Measurements from ENCODE around the gene FGF22.
A peak's percentile ranks its signal among the peaks of the same experiment; 100 is the strongest.

Gene FGF22

DNA sequence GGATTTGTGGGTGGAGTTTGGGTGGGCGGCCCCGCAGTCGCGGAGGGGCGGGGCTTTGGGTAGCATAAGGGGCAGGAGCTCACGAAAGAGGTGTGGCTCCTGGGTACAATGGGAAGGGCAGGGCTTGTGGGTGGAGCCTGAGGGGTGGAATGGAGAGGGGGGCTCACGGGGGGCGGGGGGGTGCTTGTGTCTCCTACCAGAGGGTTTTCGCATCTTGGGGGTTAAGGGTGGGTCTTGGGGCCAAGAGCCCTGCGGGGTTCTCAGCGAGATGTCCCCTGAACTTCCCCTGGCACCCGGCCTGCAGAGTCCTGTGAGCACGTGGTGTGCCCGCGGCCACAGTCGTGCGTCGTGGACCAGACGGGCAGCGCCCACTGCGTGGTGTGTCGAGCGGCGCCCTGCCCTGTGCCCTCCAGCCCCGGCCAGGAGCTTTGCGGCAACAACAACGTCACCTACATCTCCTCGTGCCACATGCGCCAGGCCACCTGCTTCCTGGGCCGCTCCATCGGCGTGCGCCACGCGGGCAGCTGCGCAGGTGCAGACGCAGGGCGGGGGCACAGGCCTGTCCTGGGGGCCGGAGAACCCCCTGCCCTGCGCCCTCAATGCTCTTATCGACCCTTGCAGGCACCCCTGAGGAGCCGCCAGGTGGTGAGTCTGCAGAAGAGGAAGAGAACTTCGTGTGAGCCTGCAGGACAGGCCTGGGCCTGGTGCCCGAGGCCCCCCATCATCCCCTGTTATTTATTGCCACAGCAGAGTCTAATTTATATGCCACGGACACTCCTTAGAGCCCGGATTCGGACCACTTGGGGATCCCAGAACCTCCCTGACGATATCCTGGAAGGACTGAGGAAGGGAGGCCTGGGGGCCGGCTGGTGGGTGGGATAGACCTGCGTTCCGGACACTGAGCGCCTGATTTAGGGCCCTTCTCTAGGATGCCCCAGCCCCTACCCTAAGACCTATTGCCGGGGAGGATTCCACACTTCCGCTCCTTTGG lies 41.6 kb downstream of the FGF22 start:
- Mint-ChIP-seq H3K4me3 (peak overlapping the region; percentile 86), H3K27me3 (ENCODE audit: low read depth, poor library complexity) (peaks cover 12% of the 10 kb centered on the region), H3K4me1 (peaks cover 11% of the 10 kb centered on the region), H3K27ac (no peak overlapping the region), H3K9me3 (no peaks in the 10 kb centered on the region), H3K36me3 (ENCODE audit: low read depth) (no peaks in the 10 kb centered on the region)
- peak; percentile 94 for DNase-seq
- TF ChIP-seq, protein P1, sequence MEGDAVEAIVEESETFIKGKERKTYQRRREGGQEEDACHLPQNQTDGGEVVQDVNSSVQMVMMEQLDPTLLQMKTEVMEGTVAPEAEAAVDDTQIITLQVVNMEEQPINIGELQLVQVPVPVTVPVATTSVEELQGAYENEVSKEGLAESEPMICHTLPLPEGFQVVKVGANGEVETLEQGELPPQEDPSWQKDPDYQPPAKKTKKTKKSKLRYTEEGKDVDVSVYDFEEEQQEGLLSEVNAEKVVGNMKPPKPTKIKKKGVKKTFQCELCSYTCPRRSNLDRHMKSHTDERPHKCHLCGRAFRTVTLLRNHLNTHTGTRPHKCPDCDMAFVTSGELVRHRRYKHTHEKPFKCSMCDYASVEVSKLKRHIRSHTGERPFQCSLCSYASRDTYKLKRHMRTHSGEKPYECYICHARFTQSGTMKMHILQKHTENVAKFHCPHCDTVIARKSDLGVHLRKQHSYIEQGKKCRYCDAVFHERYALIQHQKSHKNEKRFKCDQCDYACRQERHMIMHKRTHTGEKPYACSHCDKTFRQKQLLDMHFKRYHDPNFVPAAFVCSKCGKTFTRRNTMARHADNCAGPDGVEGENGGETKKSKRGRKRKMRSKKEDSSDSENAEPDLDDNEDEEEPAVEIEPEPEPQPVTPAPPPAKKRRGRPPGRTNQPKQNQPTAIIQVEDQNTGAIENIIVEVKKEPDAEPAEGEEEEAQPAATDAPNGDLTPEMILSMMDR (IDR thresholded peaks at IDR 0.05), result no peak

DNA sequence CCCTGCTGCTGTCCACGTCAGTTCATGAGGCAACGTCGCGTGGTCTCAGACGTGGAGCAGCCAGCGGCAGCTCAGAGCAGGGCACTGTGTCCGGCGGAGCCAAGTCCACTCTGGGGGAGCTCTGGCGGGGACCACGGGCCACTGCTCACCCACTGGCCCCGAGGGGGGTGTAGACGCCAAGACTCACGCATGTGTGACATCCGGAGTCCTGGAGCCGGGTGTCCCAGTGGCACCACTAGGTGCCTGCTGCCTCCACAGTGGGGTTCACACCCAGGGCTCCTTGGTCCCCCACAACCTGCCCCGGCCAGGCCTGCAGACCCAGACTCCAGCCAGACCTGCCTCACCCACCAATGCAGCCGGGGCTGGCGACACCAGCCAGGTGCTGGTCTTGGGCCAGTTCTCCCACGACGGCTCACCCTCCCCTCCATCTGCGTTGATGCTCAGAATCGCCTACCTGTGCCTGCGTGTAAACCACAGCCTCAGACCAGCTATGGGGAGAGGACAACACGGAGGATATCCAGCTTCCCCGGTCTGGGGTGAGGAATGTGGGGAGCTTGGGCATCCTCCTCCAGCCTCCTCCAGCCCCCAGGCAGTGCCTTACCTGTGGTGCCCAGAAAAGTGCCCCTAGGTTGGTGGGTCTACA lies 43.1 kb downstream of the FGF22 start:
- Mint-ChIP-seq H3K36me3 (ENCODE audit: low read depth) (no peaks in the 10 kb centered on the region), H3K27ac (peak overlapping the region; percentile 39), H3K4me1 (peaks cover 14% of the 10 kb centered on the region), H3K27me3 (ENCODE audit: low read depth, poor library complexity) (peaks cover 8% of the 10 kb centered on the region), H3K4me3 (no peak overlapping the region), H3K9me3 (no peaks in the 10 kb centered on the region)
- DNase-seq, result no peak
- TF ChIP-seq, protein P1 (IDR thresholded peaks at IDR 0.05), result no peak

DNA sequence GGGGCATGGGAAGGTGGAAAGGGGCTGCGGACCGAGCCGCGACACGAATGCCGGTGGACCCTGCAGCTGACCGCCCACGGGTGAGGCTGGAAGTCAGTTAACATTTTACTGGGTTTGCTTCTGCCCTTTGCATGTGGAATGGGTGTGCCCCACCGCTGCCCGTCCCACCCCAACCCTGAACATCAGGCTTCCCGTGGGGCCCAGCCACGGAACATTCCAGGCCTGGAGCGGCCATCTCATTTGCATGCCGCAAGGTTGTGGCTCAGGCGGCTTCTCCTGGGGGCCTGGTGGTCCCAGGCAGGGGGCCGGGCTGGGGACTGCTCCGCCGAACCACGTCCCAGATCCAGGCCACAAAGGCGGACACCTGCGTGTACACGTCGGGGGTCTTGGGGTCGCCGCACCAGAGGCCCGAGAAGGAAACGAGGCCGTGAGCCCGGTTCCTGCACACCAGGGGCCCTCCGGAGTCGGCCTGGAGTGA lies 45.8 kb downstream of the FGF22 start:
- Mint-ChIP-seq H3K4me3 (no peak overlapping the region), H3K36me3 (ENCODE audit: low read depth) (no peaks in the 10 kb centered on the region), H3K27ac (no peak overlapping the region), H3K4me1 (peaks cover 14% of the 10 kb centered on the region), H3K27me3 (ENCODE audit: low read depth, poor library complexity) (peaks cover 8% of the 10 kb centered on the region), H3K9me3 (no peaks in the 10 kb centered on the region)
- no peak for DNase-seq
- TF ChIP-seq, protein P1 (IDR thresholded peaks at IDR 0.05), result no peak

DNA sequence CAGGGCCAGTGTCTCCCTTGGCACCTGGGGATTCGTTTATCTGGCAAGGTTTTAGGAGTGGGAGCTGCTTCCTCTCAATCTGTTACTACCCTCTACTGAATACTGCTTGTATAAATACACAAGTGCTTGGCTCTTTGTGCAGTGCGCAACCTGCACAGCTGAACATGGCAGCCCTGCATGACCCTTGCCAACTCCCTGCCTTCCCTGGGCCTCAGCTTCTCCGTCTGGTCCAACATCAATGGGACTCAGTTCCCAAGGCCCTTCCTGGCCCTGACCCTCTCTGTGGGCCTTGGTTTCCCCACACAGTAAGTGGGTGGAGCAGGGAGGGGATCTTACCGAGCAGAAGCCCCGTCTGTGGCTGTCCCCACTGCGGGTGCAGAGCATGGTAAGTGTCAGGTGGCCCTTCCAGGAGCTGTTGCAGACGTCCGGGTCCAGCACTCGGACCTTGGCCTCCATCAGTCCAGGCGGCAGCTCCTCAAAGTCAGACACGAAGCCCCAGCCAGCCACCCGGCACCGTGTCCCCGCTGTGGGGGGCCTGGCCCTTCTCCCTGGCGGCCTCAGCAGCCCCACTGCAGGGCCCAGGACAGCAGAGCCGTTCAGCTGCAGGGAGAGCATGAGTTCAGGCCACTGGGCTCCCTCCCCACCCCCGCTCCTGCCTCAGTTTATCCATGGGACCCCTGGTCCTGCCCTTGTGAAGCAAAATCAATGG lies 47.1 kb downstream of the FGF22 start:
- H3K4me3 Mint-ChIP-seq, result no peak overlapping the region
- H3K4me1 Mint-ChIP-seq, result peaks cover 17% of the 10 kb centered on the region
- H3K27me3 Mint-ChIP-seq (ENCODE audit: low read depth, poor library complexity), result peaks cover 8% of the 10 kb centered on the region
- H3K9me3 Mint-ChIP-seq, result no peaks in the 10 kb centered on the region
- no peak for DNase-seq
- TF ChIP-seq, protein P1 (IDR thresholded peaks at IDR 0.05), result no peak
- no peak overlapping the region for H3K27ac Mint-ChIP-seq
- H3K36me3 Mint-ChIP-seq (ENCODE audit: low read depth), result no peaks in the 10 kb centered on the region

DNA sequence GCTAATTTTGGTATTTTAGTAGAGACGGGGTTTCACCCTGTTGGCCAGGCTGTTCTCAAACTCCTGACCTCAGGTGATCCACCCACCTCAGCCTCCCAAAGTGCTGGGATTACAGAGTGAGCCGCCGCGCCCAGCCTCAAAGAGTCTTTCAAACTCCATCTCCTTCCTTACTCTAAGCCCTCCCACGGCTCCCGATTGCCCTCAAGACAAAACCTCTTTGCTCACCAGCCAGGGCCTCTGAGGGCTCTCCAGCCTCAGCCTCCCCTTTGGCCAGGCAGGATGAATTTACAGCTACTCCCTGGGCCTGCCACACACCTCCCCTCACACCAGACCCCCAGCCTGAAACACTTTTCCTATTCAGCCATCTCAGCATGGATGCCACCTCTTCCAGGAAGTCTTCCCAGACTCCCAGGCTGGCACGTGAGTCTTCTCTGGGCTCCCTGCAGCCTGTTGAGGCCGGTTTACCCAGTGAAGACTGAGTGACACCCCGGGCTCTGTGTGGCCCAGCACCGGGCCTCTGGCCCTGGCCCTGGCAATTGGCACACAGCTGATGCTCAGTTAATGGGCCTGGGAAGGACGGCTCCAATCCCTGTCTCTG lies 48.0 kb downstream of the FGF22 start:
- Mint-ChIP-seq H3K36me3 (ENCODE audit: low read depth) (no peaks in the 10 kb centered on the region), H3K27me3 (ENCODE audit: low read depth, poor library complexity) (peaks cover 8% of the 10 kb centered on the region), H3K27ac (no peak overlapping the region), H3K4me1 (peaks cover 14% of the 10 kb centered on the region), H3K4me3 (no peak overlapping the region), H3K9me3 (no peaks in the 10 kb centered on the region)
- TF ChIP-seq, protein P1 (IDR thresholded peaks at IDR 0.05), result no peak
- no peak for DNase-seq

Measured in nephron progenitor cell (in vitro differentiated cells).